ENCODE data around the gene DIP2C.

- TF ChIP-seq ARNT (IDR thresholded peaks at IDR 0.05) (no peak), HDGF (IDR thresholded peaks at IDR 0.05; ENCODE audit: borderline replicate concordance) (no peak), SUZ12 (IDR thresholded peaks at IDR 0.05) (no peak), PKNOX1 (IDR thresholded peaks at IDR 0.05) (no peak), BHLHE40 (IDR thresholded peaks at IDR 0.05; ENCODE audit: borderline replicate concordance) (no peak), ELF4 (IDR thresholded peaks at IDR 0.05) (no peak)
Measured at GRCh38 chr10:232061-232460, 457.4 kb downstream of the DIP2C start.

Measured in HEK293T (cell line).